HS-5 (cell line): ENCODE results near the gene FAM124A.

Source experiments
- DNase-seq: peaks from one replicate; pipeline ENCODE4 v3.0.0-alpha.2; 2012; ENCODE audit warnings: low read depth

The FAM124A gene

GRCh38 chr13:51243227-51243626, 21.0 kb downstream of the FAM124A start:
- DNase-seq = no peak

- no peak for DNase-seq
These were observed 21.6 kb downstream of the FAM124A start for GRCh38 chr13:51243832-51244231.

GRCh38 chr13:51244637-51245405, 22.6 kb downstream of the FAM124A start:
- no peak for DNase-seq

GRCh38 chr13:51245583-51245982, 23.4 kb downstream of the FAM124A start:
- no peak for DNase-seq

- no peak for DNase-seq
These were observed 23.8 kb downstream of the FAM124A start for GRCh38 chr13:51246025-51246417.

GRCh38 chr13:51246418-51247277, 24.4 kb downstream of the FAM124A start:
- DNase-seq = no peak

GRCh38 chr13:51249255-51249654, 27.1 kb downstream of the FAM124A start:
- no peak for DNase-seq

GRCh38 chr13:51249770-51250741, 27.9 kb downstream of the FAM124A start:
- no peak for DNase-seq

GRCh38 chr13:51251480-51251879, 29.3 kb downstream of the FAM124A start:
- no peak for DNase-seq

GRCh38 chr13:51252954-51253532, 30.8 kb downstream of the FAM124A start:
- no peak for DNase-seq

- DNase-seq = no peak
These were observed 33.4 kb downstream of the FAM124A start for GRCh38 chr13:51255556-51255955.

- DNase-seq = no peak
These were observed 35.0 kb downstream of the FAM124A start for GRCh38 chr13:51257187-51257586.

GRCh38 chr13:51258612-51259548, 36.7 kb downstream of the FAM124A start:
- no peak for DNase-seq

GRCh38 chr13:51260154-51260553, 38.0 kb downstream of the FAM124A start:
- DNase-seq = no peak

GRCh38 chr13:51261610-51262249, 39.5 kb downstream of the FAM124A start:
- no peak for DNase-seq

GRCh38 chr13:51262501-51263211, 40.5 kb downstream of the FAM124A start:
- no peak for DNase-seq

GRCh38 chr13:51266642-51267041, 44.4 kb downstream of the FAM124A start:
- no peak for DNase-seq

GRCh38 chr13:51267622-51268021, 45.4 kb downstream of the FAM124A start:
- DNase-seq = no peak

- DNase-seq = no peak
These were observed 46.8 kb downstream of the FAM124A start for GRCh38 chr13:51269039-51269438.
